Measurements from ENCODE around the gene C4A. TPM values are rescaled to one million over a fixed set of nuclear protein-coding genes. Genes with fewer than 3 reads are reported as not detected.
"Not testable (repeated sequence)": the region's sequence is repeated elsewhere in the genome, so short reads cannot be mapped to it uniquely, and the experiment has no call there.

C4A gene
- total RNA-seq, 1 experiment from 2014 or later: 0.26 TPM

DNA sequence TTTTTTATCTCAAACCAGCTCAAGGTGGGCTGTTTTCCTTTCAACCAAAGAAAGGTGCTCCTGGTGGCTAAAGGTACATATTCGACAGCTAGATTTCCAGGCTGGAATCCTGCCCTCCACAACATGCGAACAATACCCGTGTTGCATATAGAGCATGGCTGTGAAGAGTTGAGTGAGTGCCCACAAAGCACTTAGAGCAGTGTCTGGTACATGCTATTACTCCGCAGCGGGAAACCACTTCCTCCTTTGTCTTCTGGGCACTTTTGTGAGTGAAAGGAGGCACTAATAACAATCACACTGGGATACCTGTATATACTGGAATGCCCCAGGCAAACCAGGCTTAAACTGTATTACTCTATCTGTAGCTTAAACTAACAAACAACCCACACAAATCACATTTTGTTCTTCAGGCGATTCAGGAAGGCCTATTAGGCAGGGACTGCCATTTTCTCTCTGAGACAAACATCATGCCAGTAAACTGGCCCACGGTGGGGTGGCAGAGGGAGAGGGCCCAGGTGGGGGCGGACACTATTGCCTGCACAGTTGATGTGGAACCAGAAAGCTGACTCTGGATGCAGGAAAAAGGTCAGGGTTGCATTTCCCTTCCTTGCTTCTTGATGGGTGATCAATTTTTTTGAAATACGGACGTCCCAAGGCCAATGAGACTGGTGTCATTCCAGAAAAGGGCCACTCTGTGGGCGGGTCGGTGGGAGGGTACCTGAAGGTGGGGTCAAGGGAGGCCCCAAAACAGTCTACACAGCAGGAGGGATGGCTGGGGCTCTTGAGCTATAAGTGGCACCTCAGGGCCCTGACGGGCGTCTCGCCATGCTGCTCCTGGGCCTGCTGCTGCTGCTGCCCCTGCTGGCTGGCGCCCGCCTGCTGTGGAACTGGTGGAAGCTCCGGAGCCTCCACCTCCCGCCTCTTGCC lies 56.0 kb downstream of the C4A start, which contains the start of gene CYP21A2:
TSS of gene CYP21A2 (plus strand) at position 818 of the 927 bp plus-strand sequence. CDS start at position 826, 8 bp downstream.
- not testable (repeated sequence) for DNase-seq, H3K4me3 ChIP-seq, H3K27me3 ChIP-seq, H3K36me3 ChIP-seq, H3K9me3 ChIP-seq

DNA sequence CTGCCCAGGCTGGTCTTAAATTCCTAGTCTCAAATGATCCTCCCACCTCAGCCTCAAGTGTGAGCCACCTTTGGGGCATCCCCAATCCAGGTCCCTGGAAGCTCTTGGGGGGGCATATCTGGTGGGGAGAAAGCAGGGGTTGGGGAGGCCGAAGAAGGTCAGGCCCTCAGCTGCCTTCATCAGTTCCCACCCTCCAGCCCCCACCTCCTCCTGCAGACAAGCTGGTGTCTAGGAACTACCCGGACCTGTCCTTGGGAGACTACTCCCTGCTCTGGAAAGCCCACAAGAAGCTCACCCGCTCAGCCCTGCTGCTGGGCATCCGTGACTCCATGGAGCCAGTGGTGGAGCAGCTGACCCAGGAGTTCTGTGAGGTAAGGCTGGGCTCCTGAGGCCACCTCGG lies 57.0 kb downstream of the C4A start:
- H3K27me3 ChIP-seq, H3K9me3 ChIP-seq, H3K36me3 ChIP-seq, H3K4me3 ChIP-seq, DNase-seq: not testable (repeated sequence)

DNA sequence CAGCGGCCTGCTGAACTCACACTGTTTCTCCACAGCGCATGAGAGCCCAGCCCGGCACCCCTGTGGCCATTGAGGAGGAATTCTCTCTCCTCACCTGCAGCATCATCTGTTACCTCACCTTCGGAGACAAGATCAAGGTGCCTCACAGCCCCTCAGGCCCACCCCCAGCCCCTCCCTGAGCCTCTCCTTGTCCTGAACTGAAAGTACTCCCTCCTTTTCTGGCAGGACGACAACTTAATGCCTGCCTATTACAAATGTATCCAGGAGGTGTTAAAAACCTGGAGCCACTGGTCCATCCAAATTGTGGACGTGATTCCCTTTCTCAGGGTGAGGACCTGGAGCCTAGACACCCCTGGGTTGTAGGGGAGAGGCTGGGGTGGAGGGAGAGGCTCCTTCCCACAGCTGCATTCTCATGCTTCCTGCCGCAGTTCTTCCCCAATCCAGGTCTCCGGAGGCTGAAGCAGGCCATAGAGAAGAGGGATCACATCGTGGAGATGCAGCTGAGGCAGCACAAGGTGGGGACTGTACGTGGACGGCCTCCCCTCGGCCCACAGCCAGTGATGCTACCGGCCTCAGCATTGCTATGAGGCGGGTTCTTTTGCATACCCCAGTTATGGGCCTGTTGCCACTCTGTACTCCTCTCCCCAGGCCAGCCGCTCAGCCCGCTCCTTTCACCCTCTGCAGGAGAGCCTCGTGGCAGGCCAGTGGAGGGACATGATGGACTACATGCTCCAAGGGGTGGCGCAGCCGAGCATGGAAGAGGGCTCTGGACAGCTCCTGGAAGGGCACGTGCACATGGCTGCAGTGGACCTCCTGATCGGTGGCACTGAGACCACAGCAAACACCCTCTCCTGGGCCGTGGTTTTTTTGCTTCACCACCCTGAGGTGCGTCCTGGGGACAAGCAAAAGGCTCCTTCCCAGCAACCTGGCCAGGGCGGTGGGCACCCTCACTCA lies 57.7 kb downstream of the C4A start:
- H3K4me3 ChIP-seq, H3K9me3 ChIP-seq, DNase-seq, H3K36me3 ChIP-seq, H3K27me3 ChIP-seq: not testable (repeated sequence)

DNA sequence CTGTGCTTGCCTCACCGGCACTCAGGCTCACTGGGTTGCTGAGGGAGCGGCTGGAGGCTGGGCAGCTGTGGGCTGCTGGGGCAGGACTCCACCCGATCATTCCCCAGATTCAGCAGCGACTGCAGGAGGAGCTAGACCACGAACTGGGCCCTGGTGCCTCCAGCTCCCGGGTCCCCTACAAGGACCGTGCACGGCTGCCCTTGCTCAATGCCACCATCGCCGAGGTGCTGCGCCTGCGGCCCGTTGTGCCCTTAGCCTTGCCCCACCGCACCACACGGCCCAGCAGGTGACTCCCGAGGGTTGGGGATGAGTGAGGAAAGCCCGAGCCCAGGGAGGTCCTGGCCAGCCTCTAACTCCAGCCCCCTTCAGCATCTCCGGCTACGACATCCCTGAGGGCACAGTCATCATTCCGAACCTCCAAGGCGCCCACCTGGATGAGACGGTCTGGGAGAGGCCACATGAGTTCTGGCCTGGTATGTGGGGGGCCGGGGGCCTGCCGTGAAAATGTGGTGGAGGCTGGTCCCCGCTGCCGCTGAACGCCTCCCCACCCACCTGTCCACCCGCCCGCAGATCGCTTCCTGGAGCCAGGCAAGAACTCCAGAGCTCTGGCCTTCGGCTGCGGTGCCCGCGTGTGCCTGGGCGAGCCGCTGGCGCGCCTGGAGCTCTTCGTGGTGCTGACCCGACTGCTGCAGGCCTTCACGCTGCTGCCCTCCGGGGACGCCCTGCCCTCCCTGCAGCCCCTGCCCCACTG lies 58.6 kb downstream of the C4A start:
- not testable (repeated sequence) for H3K4me3 ChIP-seq, H3K27me3 ChIP-seq, H3K36me3 ChIP-seq, H3K9me3 ChIP-seq, DNase-seq

DNA sequence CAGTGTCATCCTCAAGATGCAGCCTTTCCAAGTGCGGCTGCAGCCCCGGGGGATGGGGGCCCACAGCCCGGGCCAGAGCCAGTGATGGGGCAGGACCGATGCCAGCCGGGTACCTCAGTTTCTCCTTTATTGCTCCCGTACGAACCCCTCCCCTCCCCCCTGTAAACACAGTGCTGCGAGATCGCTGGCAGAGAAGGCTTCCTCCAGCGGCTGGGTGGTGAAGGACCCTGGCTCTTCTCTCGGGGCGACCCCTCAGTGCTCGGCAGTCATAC lies 59.1 kb downstream of the C4A start:
- not testable (repeated sequence) for H3K9me3 ChIP-seq, H3K4me3 ChIP-seq, H3K27me3 ChIP-seq

DNA sequence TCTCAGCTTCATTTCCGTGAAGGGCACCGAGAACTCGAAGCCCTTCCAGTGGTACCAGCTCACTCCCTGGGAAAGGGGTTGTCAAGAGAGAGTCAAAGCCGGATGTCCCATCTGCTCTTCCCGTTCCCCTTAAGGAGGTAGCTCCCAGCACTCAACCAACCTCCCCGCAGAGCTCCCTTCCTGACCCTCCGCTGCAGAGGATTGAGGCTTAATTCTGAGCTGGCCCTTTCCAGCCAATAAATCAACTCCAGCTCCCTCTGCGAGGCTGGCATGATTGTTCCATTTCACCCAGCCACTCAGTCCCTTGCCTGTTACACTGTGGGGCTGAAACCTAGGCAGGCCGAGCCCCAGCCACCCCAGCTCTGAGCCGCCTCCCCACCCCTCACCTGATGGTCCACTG lies 59.5 kb downstream of the C4A start:
- not testable (repeated sequence) for H3K27me3 ChIP-seq, H3K36me3 ChIP-seq, H3K4me3 ChIP-seq, DNase-seq, H3K9me3 ChIP-seq

More for the DNA sequence above, 59.1 kb downstream of the C4A start:
- not testable (repeated sequence) for DNase-seq, H3K36me3 ChIP-seq

DNA sequence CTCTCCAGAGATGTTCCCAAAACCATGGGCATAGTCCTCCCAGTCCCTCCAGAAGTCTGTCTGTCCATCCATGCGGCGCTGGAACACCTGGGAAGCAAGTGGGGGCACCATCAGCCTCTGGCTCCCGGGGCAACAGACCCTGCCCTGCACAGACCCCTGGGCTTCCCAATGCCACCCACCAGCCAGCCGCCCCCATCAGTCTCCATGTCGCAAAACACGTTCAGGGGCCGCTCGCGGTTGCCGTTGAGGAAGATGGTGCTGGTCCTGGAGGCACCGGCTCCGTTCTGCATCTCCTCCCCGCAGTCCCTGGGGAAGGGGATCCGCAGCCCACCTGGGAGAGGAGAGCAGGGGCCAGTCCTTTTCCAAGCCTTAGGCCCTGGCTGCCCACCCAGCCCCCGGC lies 60.4 kb downstream of the C4A start:
- H3K36me3 ChIP-seq, H3K27me3 ChIP-seq, DNase-seq, H3K4me3 ChIP-seq, H3K9me3 ChIP-seq: not testable (repeated sequence)

DNA sequence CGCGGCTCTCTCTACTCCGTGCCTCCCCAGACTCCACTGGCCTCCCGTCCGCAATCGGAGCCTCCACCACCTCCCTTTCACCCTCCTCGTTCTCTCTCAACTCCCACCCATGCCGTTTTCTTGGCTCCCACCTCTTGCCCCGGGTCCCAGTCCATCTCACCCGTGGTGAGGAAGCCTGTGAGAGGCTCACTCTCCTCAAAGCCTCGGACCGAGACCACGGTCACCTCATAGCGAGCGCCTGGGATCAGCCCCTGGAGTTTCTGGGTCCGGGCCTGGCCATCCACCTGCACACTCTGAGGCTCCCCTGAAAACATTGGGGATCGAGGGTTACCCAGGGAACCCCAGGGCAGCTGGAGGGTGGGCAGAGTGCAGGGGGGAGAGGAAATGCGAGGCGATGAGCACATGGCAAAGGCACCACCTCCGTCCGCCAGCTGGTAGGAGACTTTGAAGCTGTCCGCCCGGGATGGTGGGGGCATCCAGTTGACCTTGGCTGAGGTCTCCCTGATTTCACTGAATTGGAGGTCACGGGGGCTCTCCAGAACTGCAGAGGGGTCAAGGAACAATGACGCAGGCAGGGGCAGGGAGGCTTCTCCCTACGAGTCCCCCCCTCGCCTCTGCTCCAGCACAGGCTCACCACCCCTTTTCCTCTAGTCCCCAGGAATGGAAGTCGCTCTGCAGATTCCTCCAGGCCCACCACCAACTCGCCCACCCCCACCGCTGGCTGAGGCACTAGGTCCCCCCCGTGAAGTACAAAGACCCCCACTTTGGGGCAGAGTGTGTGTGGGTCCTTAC lies 61.9 kb downstream of the C4A start:
- H3K9me3 ChIP-seq, H3K4me3 ChIP-seq, DNase-seq, H3K36me3 ChIP-seq, H3K27me3 ChIP-seq: not testable (repeated sequence)

DNA sequence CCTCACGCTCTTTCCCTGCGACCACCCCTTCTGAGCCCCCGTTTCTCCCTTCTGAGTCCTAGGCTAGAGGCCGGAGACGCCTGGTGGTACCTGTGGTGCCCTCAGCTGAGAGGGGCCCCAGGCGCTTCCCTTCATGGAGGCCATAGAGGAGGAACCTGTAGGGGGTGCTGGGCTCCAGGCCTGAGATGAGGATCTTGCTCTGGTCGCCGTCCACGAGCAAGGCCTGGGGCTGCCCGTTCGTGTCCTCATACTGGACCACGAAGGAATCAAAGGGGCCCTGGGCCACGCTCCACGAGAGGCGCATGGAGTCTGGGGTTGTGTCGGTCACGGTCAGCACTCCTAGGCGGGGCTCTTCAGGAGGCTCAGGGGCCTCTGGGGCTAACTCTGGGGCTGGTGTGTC lies 63.1 kb downstream of the C4A start:
- not testable (repeated sequence) for H3K27me3 ChIP-seq, H3K4me3 ChIP-seq

DNA sequence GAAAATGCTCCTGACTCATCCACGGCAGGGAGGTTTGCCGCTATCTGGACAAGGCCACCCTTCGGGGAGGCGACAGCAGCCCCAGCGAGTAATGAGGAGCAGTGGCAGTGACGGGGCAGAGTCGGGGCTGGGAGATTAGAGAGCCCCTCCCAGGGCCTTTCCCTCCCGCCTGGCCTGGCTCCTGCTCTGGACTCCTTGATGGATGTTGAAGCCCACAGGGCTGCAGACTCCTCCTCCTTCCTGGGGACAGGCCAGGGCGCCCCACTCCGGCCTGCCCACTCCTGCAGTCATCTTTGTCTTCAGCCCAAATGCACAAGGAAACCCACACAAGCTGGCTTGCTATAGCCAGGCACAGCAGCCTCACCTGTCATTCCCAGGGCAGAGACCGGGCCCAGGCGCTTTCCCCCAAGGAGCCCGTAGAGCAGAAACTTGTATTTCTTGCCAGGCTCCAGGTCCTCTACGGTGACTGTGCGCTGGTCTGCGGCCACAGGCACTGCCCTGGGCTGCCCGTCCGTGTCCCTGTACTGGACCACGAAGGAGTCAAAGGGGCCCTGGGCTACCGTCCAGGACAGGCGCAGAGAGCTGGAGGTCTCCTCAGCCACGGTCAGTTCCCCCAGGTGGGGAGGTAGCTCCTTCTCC lies 64.1 kb downstream of the C4A start:
- DNase-seq: no peak
- Histone ChIP-seq H3K36me3 (no peaks in the 10 kb centered on the region), H3K4me3 (no peak overlapping the region), H3K9me3 (no peaks in the 10 kb centered on the region), H3K27me3 (no peaks in the 10 kb centered on the region)

More for the DNA sequence above, 63.1 kb downstream of the C4A start:
- DNase-seq, H3K36me3 ChIP-seq, H3K9me3 ChIP-seq: not testable (repeated sequence)

DNA sequence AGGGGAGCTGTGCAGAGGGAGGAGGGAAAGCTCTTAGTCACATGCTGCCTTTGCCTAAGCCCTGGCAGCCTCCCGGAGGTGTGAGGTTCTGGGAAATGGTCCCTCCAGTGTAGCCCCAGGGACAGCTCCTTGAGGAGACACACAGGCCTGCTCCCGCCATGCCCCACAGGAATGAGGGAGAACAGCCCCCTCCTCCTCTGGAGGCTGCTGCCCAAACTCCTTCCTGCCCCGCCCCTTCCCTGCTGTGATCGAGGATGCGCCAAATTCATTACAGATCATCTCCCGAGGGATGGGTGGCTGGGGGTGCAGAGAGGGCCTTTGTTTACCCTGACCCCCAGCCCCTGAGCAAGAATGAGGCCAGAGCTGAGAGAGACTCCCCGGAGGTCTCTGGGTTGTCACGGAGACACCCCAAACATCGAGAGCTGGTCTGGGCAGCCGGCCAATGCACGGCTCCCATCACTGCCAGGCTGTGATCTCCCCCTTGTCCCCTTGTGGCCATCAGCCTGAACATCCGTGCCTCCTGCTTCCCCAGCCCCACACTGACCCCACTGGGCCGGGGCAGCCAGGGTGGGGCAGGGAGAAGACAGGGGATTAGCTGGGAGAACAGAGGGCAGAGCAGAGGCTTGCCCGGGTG lies 64.7 kb downstream of the C4A start:
- DNase-seq: peak; percentile 38
- no peak overlapping the region for H3K4me3 ChIP-seq

DNA sequence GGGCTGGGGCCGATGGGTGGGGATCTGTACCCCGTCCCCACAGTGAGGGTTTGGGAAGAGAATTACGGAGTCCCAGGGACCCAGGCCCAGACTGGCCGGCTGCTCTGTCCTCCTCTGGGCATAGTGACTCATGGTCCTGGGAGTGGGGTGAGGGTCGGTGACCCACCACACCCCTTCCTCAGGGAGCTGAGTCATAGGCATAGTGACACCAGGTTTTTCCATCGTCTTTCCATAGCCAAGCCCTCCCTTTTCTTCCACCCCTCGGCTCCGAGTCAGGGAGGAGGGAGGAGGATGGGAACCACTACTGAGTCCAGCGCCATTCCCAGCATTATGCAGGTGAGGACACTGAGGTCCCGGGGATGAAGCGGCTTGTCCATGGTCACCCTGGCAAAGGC lies 65.2 kb downstream of the C4A start:
- DNase-seq: peak; percentile 49
- H3K36me3 ChIP-seq: no peaks in the 10 kb centered on the region
- no peaks in the 10 kb centered on the region for H3K9me3 ChIP-seq
- no peak overlapping the region for H3K4me3 ChIP-seq
- no peaks in the 10 kb centered on the region for H3K27me3 ChIP-seq

More for the DNA sequence above, 64.7 kb downstream of the C4A start:
- Histone ChIP-seq H3K9me3 (no peaks in the 10 kb centered on the region), H3K36me3 (no peaks in the 10 kb centered on the region), H3K27me3 (no peaks in the 10 kb centered on the region)

DNA sequence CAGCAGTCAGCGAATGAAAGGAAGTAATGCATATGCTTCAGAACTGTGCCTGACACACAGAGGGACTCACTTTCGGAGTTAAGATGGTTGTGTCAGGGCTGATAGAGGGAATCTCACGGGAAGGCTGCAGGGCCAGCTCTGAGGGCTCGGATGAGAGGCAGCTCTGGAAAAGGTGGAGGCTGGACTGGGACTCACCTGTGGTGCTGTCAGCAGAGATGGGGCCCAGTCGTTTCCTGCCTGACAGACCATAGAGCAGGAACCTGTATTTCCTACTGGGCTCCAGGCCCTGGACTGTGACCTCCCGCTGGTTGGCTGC lies 65.6 kb downstream of the C4A start:
- DNase-seq: no peak
- no peak overlapping the region for H3K4me3 ChIP-seq

DNA sequence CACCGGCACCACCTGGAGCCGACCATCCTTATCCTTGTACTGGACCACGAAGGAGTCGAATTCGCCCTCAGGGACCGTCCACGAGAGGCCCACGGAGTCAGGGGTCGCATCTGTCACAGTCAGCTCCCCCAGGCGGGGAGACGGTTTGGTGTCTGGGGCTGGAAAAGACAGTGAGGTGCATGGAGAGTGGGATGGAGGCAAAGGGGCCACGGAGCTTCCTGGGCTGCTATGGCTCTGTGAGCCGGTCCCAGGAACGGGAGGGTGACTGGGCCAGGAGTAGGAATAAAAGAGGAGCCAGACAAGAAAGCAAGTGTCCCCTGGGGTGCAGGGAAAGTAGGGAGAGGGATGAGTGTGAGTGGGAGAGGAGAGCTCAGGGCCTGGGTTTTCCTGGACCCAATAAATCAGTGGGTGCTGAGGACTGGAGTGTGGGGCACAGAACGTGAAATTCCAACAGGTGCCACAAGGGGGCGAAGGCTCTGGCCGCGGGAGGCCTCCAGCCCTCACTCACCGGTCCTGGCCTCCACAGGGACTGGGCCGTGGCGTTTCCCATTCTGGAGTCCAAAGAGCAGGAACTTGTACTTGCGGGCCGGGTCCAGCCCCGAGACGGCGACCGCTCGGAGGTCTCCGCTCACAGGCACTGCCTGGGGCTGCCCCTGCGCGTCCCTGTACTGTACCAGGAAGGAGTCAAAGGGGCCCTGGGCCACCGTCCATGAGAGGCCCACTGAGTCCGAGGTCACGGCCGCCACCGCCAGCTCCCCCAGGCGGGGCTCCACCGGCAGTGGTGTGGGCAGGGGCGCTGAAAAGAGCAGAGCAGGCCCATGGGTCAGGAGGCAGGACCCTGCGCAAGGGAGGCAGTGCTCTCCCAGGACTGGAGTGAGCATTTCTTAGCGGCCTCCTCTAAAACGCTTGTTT lies 66.3 kb downstream of the C4A start:
- Histone ChIP-seq H3K27me3 (no peaks in the 10 kb centered on the region), H3K9me3 (no peaks in the 10 kb centered on the region)
- DNase-seq: peak; percentile 49

More for the DNA sequence above, 65.6 kb downstream of the C4A start:
- Histone ChIP-seq H3K9me3 (no peaks in the 10 kb centered on the region), H3K36me3 (no peaks in the 10 kb centered on the region), H3K27me3 (no peaks in the 10 kb centered on the region)

DNA sequence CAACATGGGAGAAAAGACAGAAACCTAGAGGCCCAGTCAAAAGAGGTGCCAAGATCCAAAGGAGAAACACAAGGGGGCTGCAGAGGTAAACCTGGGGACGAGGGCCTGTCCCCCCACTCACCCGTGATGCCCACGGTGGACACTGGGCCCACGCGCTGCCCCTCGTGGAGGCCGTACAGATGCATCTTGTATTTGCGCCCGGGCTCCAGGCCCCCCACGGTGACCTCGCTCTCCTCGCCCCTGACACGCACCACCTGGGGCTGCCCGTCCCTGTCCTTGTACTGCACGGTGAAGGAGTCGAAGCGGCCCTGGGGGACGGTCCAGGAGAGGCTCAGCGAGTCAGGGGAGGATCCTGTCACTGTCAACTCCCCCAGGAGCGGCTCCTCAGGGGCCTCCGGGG lies 67.3 kb downstream of the C4A start:
- not testable (repeated sequence) for H3K9me3 ChIP-seq, H3K4me3 ChIP-seq, H3K36me3 ChIP-seq, H3K27me3 ChIP-seq, DNase-seq

More for the DNA sequence above, 66.3 kb downstream of the C4A start:
- H3K36me3 ChIP-seq: no peaks in the 10 kb centered on the region
- no peak overlapping the region for H3K4me3 ChIP-seq

All from MG63 (cell line).